ENCODE data around the gene GRIP2.
A peak's percentile ranks its signal among the peaks of the same experiment; 100 is the strongest.

Gene GRIP2

DNA sequence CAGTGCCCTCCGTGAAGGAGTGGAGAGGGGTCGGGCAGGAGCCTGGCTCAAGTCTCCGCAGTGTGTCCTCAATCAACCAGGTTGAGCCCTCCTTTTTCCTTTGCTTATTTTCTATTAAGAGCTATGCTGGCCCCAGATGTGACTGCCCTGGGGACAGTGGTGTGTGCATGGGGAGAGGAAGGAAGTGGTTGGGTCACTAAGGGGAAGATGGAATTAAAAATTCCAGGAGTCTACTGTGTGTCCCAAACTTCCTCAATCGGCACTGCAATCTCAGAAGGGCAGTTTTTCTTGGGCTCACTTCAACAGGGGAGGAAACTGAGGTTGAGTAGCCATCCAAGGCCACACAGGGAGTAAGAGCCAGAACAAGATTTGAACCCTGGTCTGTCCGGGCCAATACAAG, 13.7 kb upstream of the GRIP2 start:
- no peak for DNase-seq (ENCODE audit: low read depth)
- no peak for TF ChIP-seq CTCF (conservative IDR thresholded peaks at IDR 0.05; ENCODE audit: low read length)
- H3K4me3 ChIP-seq (ENCODE audit: low read length): no peak overlapping the region

DNA sequence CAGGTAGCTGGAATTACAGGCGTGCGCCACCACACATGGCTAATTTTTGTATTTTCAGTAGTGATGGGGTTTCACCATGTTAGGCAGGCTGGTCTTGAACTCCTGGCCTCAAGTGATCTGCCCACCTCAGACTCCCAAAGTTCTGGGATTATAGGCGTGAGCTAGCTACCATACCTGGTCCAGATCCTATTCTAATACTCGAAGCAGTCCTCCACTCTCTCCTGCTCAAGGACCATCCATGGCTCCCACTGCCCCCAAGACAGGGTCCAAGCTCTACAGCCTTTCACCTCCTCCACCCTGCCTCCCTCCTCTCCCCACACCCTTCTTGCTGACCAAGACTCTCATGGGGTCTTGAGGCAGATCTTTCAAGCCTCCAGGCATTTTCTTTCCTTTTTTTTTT, 12.6 kb upstream of the GRIP2 start:
- no peak for DNase-seq (ENCODE audit: low read depth)
- no peak overlapping the region for H3K4me3 ChIP-seq (ENCODE audit: low read length)
- no peak for TF ChIP-seq CTCF (conservative IDR thresholded peaks at IDR 0.05; ENCODE audit: low read length)

- H3K4me3 ChIP-seq (ENCODE audit: low read length): no peak overlapping the region
- no peak for DNase-seq (ENCODE audit: low read depth)
- no peak for TF ChIP-seq CTCF (conservative IDR thresholded peaks at IDR 0.05; ENCODE audit: low read length)
Measured at GRCh38 chr3:14552041-14552648, 12.0 kb upstream of the GRIP2 start.

DNA sequence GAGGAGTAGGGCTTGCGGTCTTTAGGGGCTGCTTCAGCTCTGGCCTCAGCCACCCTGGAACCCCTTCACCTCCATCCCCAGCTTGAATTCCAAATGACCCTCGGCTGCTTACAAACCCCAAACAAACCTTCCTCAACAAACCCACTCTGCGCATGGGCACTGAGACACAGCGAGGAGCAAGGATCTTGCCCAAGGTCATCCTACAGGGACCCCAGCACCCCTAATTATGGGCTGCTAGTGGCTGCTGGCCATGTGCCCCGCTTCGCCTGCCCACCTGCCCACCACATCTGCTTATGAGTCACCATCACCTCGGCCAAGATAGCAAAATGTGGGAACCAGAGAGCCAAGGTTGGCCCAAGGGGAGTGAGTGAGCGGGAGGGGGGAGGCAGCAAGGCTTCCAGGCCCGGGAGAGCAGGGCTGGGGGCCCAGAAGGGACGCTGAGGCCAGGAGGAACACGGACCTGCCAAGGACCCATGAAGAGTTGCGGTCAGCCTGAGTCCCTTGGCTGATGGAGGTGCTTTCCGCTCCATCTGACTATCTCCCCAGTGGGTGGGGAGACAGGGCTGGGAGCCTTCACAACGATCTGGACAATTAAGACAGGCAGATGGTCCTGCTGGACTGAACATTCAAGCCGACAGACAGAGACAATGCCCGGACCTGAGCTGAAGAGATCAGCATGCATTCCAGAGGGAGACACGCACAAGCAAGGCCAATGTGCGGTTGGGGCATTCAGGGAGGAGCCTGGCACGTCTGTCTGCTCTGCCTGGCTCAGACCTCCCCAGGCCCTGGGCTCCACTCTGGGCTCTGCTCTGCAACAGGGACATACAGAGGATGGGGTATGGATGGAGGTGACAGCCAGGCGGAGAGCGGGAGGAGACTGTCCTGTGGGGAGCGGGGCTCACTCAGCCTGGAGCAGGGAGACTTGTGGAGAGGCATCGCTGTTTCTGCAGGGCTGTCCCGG, 10.8 kb upstream of the GRIP2 start:
- no peak for TF ChIP-seq CTCF (conservative IDR thresholded peaks at IDR 0.05; ENCODE audit: low read length)
- DNase-seq (ENCODE audit: low read depth): peak; percentile 55
- no peak overlapping the region for H3K4me3 ChIP-seq (ENCODE audit: low read length)

DNA sequence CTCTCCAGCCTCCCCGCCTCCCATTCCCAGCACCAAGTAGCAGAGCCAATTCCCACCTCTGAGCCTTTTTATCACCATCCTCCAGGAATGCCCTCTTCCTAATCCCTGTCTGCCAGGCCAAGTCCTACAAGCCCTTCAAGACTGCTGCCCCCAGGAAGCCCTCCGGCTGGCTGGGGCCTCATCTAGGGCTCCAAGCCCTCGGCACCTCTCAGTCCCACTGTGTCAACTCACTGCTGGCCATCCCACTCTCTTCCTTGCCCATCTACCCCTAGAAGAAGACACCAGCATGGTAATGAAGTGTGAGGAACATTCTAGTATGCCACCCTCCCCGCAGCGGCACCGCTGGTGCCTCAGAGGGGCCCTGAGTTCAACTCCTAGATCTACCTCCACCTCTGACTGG, 10.0 kb upstream of the GRIP2 start:
- no peak overlapping the region for H3K4me3 ChIP-seq (ENCODE audit: low read length)
- no peak for TF ChIP-seq CTCF (conservative IDR thresholded peaks at IDR 0.05; ENCODE audit: low read length)
- DNase-seq (ENCODE audit: low read depth): no peak

- DNase-seq (ENCODE audit: low read depth): peak; percentile 25
- TF ChIP-seq CTCF (conservative IDR thresholded peaks at IDR 0.05; ENCODE audit: low read length): peak; percentile 47; the same call in 1 of the 2 replicates
- H3K4me3 ChIP-seq (ENCODE audit: low read length): no peak overlapping the region
Measured at GRCh38 chr3:14549256-14549919, 9.2 kb upstream of the GRIP2 start.

Measured in AG10803 (cell line).